GM12891 (cell line): ENCODE results near the gene CGNL1.

Experiments used
- DNase-seq: peaks from one replicate; pipeline ENCODE4 v3.0.0; 2011; ENCODE audit warnings: low spot score; ENCODE audit not compliant: insufficient read length
- FAIRE-seq: peaks from 2 replicates; lab custom pipeline; 2011; peaks lifted over from hg19 to GRCh38; lab: Jason Lieb, UNC
- PAX5 ChIP-seq: IDR thresholded peaks from 2 replicates; pipeline ENCODE4 v1.6.1; 2011; ENCODE audit warnings: low read length, moderate library complexity, mild to moderate bottlenecking; ENCODE audit not compliant: insufficient read depth, severe bottlenecking
- POLR2A ChIP-seq: IDR thresholded peaks from 2 replicates; pipeline ENCODE4 v1.6.1; 2011; ENCODE audit warnings: low read depth, low read length, control low read depth
- POLR2AphosphoS5 ChIP-seq: IDR thresholded peaks from 2 replicates; pipeline ENCODE4 v1.6.1; 2011; ENCODE audit warnings: low read depth, low read length, control low read depth
- POU2F2 ChIP-seq: IDR thresholded peaks from 2 replicates; pipeline ENCODE4 v1.6.1; 2011; ENCODE audit warnings: low read depth, mild to moderate bottlenecking, control low read depth, low read length, moderate library complexity
- SPI1 ChIP-seq: IDR thresholded peaks from 2 replicates; pipeline ENCODE4 v1.6.1; 2011; ENCODE audit warnings: low read depth, low read length, control low read depth
- TAF1 ChIP-seq: IDR thresholded peaks from 2 replicates; pipeline ENCODE4 v1.6.1; 2011; ENCODE audit warnings: low read depth, low read length, control low read depth

CGNL1 gene

GRCh38 chr15:57547243-57547755 lies 171.0 kb downstream of the CGNL1 start:
- FAIRE-seq, result no peak
- TF ChIP-seq PAX5 (no peak), POLR2A (no peak), POLR2AphosphoS5 (no peak), TAF1 (no peak), POU2F2 (no peak), SPI1 (no peak)

GRCh38 chr15:57548351-57548750 lies 172.0 kb downstream of the CGNL1 start:
- TF ChIP-seq PAX5 (no peak), SPI1 (no peak), POU2F2 (no peak), POLR2A (no peak), TAF1 (no peak), POLR2AphosphoS5 (no peak)
- no peak for FAIRE-seq
- DNase-seq, result no peak

More at GRCh38 chr15:57547243-57547755, 171.0 kb downstream of the CGNL1 start:
- no peak for DNase-seq

- DNase-seq, result no peak
- no peak for TF ChIP-seq POLR2AphosphoS5
- TF ChIP-seq TAF1, result no peak
- no peak for TF ChIP-seq POLR2A
- no peak for TF ChIP-seq PAX5
- TF ChIP-seq POU2F2, result no peak
- TF ChIP-seq SPI1, result no peak
- FAIRE-seq, result no peak
Measured at GRCh38 chr15:57548835-57549234, 172.5 kb downstream of the CGNL1 start.

GRCh38 chr15:57549935-57550334 lies 173.6 kb downstream of the CGNL1 start:
- TF ChIP-seq POU2F2, result no peak
- TF ChIP-seq PAX5, result no peak
- TF ChIP-seq POLR2AphosphoS5, result no peak
- TF ChIP-seq POLR2A, result no peak
- TF ChIP-seq SPI1, result no peak
- no peak for TF ChIP-seq TAF1
- no peak for FAIRE-seq

GRCh38 chr15:57550640-57551039 lies 174.3 kb downstream of the CGNL1 start:
- FAIRE-seq (no peak), DNase-seq (no peak)
- no peak for TF ChIP-seq POLR2AphosphoS5
- no peak for TF ChIP-seq POLR2A
- TF ChIP-seq TAF1, result no peak

More at GRCh38 chr15:57549935-57550334, 173.6 kb downstream of the CGNL1 start:
- no peak for DNase-seq

GRCh38 chr15:57551715-57552677 lies 175.7 kb downstream of the CGNL1 start:
- no peak for TF ChIP-seq TAF1
- TF ChIP-seq POLR2AphosphoS5, result no peak
- TF ChIP-seq SPI1, result no peak
- TF ChIP-seq POU2F2, result no peak
- TF ChIP-seq PAX5, result no peak
- no peak for TF ChIP-seq POLR2A
- DNase-seq (no peak), FAIRE-seq (no peak)

- FAIRE-seq (no peak), DNase-seq (no peak)
- TF ChIP-seq SPI1 (no peak), POLR2AphosphoS5 (no peak), POU2F2 (no peak), PAX5 (no peak), POLR2A (no peak), TAF1 (no peak)
Measured at GRCh38 chr15:57552678-57553334, 176.5 kb downstream of the CGNL1 start.

GRCh38 chr15:57553526-57553925 lies 177.2 kb downstream of the CGNL1 start:
- TF ChIP-seq POLR2A (no peak), POLR2AphosphoS5 (no peak)
- DNase-seq (no peak), FAIRE-seq (no peak)
